Measurements from ENCODE around the gene H1-8.
"Not testable (repeated sequence)": the region's sequence is repeated elsewhere in the genome, so short reads cannot be mapped to it uniquely, and the experiment has no call there.

The H1-8 gene

DNA sequence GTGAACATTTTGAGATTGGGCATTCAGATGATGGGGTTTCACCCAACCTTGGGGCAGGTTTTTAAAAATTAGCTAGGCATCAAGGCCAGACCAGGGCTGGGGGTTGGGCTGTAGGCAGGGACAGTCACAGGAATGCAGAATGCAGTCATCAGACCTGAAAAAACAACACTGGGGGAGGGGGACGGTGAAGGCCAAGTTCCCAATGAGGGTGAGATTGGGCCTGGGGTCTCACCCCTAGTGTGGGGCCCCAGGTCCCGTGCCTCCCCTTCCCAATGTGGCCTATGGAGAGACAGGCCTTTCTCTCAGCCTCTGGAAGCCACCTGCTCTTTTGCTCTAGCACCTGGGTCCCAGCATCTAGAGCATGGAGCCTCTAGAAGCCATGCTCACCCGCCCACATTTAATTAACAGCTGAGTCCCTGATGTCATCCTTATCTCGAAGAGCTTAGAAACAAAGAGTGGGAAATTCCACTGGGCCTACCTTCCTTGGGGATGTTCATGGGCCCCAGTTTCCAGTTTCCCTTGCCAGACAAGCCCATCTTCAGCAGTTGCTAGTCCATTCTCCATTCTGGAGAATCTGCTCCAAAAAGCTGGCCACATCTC is 8.4 kb upstream of the H1-8 start:
- no peak for DNase-seq

DNA sequence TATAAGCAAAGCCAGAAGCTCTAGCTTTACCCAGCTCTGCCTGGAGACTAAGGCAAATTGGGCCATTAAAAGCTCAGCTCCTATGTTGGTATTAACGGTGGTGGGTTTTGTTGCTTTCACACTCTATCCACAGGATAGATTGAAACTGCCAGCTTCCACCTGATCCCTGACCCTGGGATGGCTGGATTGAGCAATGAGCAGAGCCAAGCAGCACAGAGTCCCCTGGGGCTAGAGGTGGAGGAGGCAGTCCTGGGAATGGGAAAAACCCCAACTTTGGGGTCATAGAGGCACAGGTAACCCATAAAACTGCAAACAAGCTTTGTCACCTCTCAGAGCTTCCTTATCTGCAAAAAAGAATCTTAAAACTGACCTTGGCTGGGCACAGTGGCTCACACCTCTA is 7.9 kb upstream of the H1-8 start:
- no peak for DNase-seq

DNA sequence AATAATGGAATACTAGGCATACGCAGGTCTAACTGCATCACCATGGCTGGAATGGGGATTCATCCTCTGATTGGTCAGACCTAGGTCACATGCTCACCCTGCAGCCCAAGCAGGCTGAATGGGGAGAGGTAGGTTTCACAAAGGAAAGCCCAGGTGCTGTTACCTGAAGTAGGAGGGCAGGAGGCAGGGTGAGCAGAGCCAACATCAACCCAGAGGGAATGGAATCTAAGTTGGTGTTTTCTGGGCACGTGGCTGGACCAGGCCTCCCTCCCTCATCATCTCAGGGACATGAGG is 6.7 kb upstream of the H1-8 start:
- no peak for DNase-seq

DNA sequence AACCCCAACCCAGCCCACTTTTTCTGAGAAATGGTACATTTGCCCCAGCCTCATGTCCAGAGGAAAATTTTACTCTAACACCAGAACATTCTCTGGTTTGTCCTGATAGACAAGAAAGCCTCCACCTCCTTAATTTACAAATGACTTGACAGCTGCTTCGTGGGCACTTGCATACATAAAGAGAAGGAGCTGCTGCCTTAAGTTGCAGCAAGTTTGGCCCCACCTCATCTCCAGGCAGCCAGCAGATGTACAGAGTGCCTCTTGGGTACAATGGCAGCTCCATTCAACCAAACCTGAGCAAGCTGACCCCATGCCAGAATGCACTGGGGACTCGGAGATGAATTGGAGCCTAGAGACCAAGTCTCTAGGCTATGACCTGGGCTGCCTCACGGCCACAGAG is 6.2 kb upstream of the H1-8 start:
- no peak for DNase-seq

DNA sequence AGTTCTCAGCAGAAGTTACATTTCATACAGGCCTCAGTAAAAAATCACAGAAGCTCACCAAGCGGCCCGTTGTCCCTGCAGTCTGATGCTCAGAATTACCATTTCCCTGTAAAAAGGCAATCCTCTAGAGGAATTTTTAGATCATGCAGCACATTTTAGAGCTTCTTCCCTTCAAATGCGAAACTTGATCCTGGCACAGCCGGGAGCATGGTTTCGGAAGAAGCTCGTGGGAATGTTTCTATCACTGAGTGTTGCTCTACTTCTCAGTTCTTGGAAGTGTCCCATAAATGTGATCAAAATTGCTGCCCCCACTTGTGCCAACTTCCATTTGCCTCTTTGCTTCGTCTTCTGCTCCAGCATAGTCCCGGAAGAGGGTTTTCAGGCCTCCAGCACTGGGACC is 3.8 kb upstream of the H1-8 start:
- DNase-seq, result no peak

DNA sequence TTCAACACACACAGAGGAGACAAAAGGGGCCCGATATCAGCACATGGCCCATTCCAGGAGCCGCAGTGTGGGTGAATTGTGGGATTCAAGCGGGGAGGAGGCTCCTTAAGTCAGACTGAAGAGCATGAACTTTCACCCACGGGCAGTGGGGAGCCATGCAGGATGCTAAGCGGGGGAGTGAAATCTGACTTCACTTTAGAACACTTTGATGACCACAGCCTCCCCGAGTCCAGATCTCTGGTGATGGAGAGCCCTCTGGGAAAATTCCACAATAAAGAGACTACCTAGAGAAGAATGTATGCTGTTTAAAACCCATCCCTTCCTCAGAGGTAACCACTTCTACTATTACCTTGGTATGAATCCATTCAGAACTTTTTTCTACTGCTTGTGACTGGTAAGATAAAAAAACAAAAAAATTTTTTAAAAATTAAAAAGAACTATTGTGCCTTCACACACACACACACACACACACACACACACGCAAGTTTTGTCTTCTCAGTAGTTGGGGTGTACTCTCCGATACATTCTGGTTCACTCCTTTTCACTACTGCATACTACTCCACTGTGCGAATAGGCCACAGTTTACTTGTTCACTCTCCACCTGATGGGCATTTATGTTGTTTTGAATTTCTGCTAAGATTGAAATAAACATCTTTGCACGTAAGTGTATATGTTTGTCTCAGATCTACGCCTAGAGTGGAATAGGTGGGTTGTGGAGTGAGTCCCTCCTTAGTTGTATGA is 2.0 kb upstream of the H1-8 start:
- DNase-seq, result no peak

DNA sequence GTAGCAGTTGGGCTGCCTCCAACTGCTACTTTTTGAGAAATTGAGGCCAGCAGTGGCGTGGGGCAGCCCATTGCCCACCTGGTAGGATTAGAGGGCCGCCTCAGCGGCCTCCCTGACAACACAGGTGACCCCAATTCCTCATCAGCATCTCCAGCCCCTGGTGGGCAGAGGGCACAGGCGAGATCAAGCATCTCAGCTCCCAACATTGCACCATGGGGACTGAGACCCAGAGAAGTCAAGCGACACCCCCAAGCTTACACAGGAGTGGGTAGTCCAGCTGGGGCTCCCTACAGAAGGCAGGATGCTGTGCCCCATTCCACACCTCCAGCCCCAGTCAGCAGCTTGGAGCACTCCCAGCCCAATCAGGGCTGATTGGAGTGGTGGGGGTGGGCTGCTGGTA is 228 bp upstream of the H1-8 start:
- no peak for DNase-seq

DNA sequence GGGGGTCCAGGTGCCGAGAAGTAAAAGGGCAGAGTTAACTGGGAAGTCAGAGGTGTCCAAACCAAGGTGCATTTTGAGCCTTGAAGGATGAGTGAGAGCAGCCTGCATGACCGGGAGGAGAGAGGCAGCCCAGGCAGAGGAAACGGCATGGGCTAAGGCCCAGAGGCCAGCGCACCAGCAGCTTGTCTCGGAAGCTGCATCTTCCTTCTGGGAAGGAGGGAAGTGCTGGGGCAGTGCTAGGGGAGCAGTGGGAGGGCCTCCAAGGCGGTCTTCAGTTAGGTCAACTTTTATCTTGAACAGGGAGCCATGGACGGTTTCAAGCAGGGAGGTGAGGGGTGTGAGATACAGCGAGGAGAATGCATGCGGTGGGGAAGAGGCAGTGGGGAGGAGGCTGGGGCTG is 1.0 kb downstream of the H1-8 start:
- DNase-seq, result no peak

DNA sequence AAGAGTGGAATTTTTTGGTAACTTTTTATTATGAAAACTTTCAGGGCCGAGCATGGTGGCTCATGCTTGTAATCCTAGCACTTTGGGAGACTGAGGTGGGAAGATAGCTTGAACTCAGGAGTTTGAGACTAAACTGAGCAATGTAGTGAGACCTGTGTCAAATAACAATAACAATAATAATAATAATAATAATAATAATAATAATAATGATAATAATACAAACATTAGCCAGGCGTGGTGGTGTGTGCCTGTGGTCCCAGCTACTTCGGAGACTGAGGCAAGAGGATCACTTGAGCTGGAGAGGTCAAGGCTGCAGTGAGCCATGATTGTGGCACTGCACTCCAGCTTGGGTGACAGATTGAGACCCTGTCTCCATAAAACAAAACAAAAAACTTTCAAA is 3.0 kb downstream of the H1-8 start:
- not testable (repeated sequence) for DNase-seq

DNA sequence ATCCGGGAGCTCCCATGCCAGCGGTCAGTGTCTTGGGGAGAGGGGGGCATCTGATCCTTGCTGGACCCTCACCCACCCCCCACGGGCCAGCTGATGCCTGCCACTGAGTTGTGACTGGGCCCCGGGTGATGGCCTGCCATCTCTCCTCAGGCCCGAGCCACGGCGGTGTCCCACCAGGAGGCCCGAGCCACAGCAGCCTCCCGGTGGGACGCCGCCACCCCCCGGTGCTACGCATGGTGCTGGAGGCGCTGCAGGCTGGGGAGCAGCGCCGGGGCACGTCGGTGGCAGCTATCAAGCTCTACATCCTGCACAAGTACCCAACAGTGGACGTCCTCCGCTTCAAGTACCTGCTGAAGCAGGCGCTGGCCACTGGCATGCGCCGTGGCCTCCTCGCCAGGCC is 4.3 kb downstream of the H1-8 start:
- no peak for DNase-seq

DNA sequence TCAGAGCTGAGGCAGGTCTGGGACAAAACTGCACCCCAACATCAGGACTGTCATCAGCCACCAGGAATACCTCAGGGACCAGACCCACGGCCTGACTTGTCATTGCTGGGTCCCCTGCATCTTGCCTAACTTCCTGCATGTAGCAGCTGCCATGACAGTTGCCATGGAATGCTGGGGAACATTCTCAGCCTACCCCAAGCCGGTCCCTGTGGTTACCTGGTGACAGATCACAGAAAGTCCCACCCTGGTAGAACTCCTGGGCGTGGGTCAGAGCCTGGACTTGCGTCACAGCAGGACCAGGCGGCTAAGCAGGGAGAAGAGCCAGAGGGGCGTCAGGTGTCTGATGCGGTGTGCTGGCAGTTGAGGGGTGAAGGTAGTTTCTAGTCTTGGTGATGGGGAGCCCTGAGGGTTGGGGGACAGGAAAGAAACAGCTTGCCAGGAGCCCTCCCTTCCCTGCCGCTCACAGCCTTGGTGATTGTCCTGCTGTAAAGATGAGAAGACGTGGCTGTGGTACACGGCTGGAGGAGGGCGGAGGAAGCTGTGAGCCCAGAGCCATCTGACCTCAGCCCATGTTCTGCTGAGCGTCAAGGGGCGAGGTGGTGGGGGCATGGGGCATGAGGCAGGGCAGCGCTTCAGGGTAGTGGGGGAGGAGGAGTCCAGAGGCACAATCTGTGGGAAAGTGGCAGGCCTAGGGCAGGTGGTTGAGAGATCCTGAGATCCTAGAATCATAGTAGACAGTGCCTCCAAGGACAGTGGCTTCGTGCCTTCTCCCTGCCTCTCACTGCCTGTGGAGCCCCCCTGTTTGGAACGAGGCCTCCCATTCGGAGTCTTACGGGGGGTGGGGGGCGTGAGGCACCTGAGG is 5.4 kb downstream of the H1-8 start:
- no peak for DNase-seq

DNA sequence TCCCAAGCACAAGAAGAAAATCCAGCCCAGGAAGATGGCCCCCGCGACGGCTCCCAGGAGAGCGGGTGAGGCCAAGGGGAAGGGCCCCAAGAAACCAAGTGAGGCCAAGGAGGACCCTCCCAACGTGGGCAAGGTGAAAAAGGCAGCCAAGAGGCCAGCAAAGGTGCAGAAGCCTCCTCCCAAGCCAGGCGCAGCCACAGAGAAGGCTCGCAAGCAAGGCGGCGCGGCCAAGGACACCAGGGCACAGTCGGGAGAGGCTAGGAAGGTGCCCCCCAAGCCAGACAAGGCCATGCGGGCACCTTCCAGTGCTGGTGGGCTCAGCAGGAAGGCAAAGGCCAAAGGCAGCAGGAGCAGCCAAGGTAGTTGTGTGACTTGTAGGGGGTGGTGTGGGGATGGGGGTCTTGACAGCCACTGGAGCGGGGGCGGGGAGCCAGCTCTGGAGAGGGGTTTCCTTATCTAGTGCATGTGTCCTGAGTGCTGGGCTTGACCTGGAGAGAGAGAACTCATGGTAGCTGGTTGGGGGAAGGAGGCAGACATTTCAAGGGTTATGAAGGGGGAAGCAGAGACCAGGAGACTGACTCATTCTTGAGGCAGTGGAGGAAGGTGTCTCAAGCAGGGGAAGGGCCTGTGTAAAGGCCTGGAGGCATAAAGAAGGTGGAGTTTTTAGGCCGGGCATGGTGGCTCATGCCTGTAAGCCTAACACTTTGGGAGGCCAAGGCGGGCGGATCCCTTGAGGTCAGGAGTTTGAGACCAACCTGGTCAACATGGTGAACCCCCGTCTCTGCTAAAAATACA is 6.2 kb downstream of the H1-8 start:
- no peak for DNase-seq

DNA sequence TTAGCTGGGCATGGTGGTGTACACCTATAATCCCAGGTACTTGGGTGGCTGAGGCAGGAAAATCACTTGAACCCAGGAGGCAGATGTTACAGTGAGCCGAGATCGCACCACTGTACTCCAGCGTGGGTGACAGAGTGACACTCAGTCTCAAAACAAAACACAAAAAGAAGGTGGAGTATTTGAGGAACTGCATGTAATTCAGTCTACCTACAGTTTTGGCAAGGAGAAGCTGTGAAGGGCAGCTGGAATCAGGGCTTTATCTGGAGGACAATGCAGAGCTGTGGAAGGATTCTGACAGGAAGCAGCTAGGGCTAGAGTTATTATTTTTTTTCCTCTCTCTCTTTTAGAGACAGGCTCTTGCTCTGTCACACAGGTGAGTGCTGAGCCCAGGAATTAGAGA is 6.8 kb downstream of the H1-8 start:
- no peak for DNase-seq

DNA sequence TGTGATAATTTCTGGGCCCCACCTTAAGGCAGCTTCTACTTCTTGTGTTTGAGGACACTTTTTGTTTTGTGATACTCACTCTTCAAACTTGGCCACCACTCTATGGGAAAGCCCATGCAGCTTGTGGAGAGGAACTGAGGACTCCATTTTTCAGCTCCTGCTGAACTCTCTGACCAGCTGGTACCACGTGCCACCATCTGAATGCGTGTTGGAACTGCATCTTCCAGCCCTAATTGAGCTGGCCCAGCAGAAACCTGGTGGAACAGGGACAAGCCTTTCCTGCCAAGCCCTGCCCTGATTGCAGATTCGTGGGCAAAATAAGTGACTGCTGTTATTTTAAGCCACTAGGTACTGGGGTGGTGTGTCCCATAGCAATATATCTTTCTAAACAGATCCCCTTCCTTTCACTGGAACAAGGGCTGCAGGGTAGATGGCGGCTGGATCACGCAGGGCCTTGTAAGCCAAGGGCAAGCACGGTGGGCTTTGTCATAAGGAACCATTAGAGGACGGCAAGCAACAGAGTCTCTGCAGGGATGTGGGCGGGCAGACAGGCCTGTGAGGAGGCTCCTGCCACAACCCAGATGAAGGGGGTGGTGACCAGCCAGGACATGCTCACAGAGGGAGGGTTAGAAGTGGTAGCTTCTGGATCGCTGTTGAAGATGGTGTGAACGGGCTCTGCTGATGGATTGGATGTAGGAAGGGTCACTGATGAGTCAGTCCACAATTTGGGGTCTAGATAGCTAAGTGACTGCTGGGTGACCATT is 9.5 kb downstream of the H1-8 start:
- no peak for DNase-seq

DNA sequence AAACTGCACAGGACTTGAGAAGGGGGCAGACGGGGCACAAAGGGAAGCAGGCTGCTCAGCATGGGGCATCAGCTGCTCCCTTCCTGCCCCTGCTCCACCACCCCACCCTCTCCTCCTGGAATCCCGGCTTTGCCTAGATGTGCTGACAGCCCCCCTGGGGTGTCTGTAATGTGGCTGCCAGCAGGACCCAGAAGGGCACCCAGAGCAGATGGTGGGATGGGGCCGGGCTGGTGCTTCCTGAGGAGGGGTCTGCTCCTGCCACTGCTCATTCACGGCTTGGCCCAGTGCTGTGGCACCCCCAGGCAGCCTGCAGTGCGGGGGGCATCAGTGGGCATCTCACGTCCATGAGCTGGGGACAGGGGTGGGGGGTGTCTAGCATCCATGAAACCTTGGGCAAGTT is 10.2 kb downstream of the H1-8 start:
- no peak for DNase-seq

DNA sequence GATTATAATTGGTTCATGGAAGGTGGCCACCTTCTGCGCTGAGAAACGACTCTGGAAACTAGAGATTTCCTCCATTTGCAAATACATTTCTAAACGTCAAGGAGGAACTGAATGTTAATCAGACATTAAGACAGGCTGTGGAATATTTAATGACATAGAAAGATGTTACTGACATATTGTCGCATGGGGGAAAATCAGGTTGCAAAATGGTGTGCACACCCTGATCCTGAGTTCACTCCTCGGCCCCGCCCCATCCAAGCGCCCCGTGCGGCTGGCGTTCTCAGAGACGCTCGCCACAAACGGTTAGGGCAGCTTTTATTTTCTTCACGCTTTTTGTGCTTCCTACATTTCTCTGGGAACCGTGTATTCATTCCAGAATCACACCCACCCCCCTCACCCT is 10.7 kb downstream of the H1-8 start:
- peak in 1 of 2 experiments; percentile 30 for DNase-seq

DNA sequence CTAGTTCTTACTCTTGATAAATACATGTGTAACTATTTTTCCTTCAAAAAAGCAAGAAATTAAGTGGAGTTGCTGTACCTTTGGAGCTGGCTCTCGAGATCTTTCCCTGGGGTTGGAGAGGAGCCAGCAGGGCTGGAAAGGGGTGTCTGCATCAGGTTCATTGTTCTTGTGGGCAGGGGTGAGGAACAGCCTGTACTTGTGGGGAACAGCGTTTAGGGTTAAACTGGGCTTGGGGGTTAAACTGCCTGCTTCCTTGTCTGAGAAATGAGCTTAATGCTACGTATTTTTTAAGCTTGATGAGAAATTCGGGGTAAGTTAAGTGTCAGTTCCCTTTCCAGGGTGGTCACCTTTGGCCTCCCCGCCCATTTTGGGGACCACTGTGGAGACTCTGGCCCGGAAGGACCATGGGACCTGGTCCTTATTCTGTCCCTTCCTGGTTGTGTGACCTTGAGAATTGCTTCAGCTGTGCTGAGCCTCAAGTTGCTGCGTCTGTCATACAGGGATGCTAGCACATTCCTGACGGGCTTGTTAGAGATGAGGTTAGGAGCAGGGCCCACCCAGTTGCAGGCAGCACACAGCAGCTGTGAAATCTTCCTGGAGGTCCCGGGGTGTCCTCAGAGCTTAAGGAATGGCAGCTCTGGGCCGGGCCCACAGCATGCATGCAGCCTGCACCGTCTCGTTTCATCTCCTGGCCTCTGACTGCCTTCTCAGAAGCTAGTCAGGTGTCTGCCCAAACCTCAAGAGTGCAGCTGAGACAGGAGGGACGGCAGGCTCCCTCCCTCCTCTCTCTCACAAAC is 11.6 kb downstream of the H1-8 start:
- DNase-seq, result no peak

DNA sequence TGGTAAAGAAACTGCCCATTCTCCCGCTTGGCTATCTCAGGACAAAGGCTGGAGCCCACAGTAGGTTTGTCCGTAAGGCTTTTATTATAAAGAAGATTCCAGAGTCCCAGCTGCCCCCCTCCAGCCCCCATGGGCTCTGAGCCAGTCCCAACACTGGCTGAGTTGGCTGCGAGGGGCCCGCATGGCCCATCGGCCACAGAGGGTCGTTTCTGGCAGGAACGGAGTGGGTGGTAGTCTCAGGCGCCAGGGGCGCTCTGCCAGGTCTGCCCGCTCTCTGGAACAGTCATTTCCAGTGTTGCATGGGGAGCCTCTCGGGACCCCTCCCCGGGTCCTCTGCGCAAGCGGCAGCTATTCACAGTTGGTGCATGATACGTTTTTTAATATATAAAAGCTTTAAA is 12.2 kb downstream of the H1-8 start:
- no peak for DNase-seq

DNA sequence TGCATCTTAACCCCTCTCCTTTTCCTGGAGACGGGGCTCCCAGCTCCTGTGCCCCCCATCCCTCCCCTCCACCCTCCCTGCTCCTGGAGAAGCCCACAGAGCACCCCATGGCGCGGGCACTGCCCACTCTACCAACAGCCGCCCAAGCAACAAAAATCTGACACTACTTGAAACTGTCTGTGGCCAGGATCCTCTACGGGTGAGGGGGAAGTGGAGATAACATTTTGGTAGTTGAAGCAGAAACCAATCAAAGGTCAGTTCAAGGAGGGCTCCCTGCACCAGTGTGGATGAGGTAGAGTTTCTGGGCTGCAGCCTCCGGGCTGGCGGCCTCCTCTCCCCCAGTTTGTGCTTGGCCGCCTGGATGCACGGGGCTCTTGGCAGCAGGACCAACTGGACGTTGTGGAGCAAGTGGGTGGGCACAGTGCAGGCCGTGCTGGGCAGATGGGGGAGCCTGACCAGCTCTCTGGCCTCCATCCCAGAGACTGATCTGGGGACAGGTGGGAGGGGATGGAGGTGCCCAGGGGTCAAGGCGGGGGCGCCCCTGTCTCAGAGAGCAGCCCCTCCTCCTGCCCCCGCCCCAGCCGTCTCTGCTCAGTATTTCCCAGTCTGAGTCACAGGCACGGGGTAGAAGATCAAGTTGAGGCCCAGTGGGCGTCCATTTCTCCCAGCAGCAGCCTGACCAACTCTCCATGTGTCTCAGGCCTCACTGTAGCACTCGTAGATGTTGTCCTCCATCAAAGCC is 12.8 kb downstream of the H1-8 start:
- no peak for DNase-seq

DNA sequence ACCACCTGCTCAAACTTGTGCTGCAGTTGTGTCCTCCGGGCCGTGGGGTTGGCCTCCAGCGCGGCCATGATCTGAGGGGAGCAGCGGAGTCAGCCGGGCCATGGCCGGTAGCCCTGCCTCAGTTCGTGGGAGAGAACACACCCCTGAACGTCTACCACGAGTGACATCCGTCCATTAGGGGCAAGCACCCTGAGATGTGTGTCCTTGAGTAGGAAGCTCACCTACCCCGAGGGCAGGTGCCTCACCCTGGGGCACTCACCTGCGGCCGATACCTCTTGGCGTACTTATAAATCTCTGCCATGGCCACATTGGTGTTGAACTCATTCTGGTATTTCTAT is 13.4 kb downstream of the H1-8 start:
- no peak for DNase-seq

DNA sequence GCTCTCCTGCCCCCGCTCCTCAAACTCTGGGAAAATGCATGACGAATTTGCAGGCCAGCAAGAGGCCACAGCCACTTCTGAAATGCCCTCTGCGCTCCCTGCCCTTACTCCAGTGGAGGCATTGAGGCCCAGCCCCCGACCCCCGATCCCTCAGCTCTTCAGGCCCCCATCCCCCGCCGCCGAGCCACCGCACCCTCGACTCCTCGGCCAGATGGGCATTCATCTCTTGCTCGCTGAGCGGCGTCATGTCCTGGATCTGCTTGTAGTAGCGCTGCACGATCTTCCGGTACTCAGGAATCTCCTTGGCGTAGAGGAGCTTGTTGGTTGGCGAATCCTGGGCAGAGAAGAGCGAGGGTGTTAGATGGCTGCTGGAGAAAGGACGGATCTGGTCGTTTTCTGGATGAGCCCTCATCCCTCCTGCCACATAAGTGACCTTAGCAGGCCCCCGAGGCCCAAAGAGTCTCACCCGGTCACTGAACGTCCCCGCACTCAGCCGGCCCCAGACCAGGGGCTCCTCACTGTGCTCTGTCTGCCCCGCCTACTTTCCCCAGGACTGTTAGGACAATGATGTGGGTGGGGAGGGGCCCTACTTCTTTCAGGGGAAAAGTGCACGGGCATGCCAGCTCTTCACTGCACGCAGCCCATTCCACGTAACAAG is 14.0 kb downstream of the H1-8 start:
- no peak for DNase-seq

All from activated T-cell treated with anti-CD3 and anti-CD28 coated beads, Interleukin-2, amount 50 U/mL, for 48 hours (primary cell).